Esophagus squamous epithelium (tissue), 5 donors: ENCODE measurements around the gene FBXL20. TPM values are rescaled to one million over a fixed set of nuclear protein-coding genes. Genes with fewer than 3 reads are reported as not detected.

ENCODE experiments used
- DNase-seq: peaks from one replicate; lab custom pipeline; 2025; lab: John Stamatoyannopoulos, UW
- H3K27ac ChIP-seq, 4 donors: fragments of 200-600 bp; sonication (generic); one replicate each; pipeline ENCODE4 v1.5.1; 2016 to 2019; ENCODE audit warnings: mild to moderate bottlenecking in 1 of 4
- H3K27me3 ChIP-seq, 4 donors: fragments of 200-600 bp; sonication (generic); 1 replicate in 3 of 4; 2 replicates in 1 of 4; pipeline versions ENCODE4 v1.5.1 to v1.6.0; 2017 to 2021; ENCODE audit warnings: antibody characterized with exemption in 1 of 4
- H3K36me3 ChIP-seq, 3 donors: fragments of 200-600 bp; sonication (generic); one replicate each; pipeline ENCODE4 v1.5.1; 2016 to 2019
- H3K4me1 ChIP-seq, 3 donors: fragments of 200-600 bp; sonication (generic); one replicate each; pipeline ENCODE4 v1.5.1; 2017 to 2019
- H3K4me3 ChIP-seq, 4 donors: fragments of 200-600 bp; sonication (generic); 1 replicate in 3 of 4; 2 replicates in 1 of 4; pipeline ENCODE4 v1.5.1; 2016 to 2019; ENCODE audit warnings: mild to moderate bottlenecking in 2 of 4, moderate library complexity in 1 of 4
- H3K9me3 ChIP-seq, 3 donors: fragments of 200-600 bp; sonication (generic); one replicate each; pipeline ENCODE4 v1.5.1; 2016 to 2019
- POLR2A ChIP-seq, 4 donors: fragments of 450-650 bp; IDR thresholded peaks; one replicate each; pipeline ENCODE4 v1.6.1; 2017; ENCODE audit warnings: antibody characterized with exemption in 4 of 4, mild to moderate bottlenecking in 4 of 4, moderate library complexity in 3 of 4
- WGBS, 2 donors: methylation state at CpG; one replicate each; pipeline ENCODE4 v1.1.5; 2018; 5-methylcytosine and 5-hydroxymethylcytosine counted together
- intact Hi-C: fragments of 100-400 bp; cut with DNase I; formaldehyde crosslinking; loops from one replicate; pipeline ENCODE4 v1.15.0; 2022
- total RNA-seq, 4 donors: library from RNA; depleted of rRNA; stranded (reverse); fragments of >200 nt; gene quantifications; one replicate each; pipeline ENCODE4 v1.1.0, GENCODE V29; 2016
- TF ChIP-seq, protein P1 (sequence below), 6 experiments: fragments of 450-650 bp in 4 of 6; fragments of 200-600 bp in 2 of 6; sonication (generic) in 2 of 6; IDR thresholded peaks; one replicate each; pipeline ENCODE4 v1.5.1; 2016 to 2019; ENCODE audit warnings: antibody characterized with exemption in 6 of 6, mild to moderate bottlenecking in 4 of 6, moderate library complexity in 4 of 6
- donor health status: DM: yes; HTN: yes; CAD: no.

Gene FBXL20
- total RNA-seq, 4 donors from 2014 or later = 5.0 to 10.3 (median 6.8) TPM

DNA sequence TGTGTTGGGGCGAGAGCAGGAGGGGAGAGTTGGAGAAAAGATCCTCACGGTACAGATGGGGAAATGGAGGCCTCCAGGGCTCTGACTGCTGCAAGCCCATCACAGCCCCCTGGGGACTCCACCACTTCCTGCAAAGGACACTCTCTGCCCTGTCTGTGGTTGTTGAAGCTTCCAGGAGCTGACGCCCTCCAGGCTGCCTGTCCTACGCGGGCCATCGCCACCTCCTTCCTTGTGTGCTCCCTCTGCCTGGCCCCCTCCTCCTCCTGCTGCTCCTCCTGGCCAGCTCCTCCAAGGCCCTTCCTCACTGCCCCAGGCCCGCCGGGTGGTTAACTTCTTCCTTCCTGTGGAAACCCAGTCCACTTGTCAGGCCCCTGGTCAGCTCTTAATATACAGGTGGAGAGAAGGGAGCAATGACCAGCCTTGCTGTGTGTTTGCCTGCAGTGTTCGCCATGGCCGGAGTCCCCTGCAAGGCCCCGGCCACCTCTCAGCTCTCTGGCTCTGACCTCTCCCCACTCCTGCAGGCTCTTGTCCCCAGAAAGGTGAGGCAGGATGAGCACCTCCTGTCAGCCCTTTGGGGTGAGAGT is 157.3 kb downstream of the FBXL20 start:
- Histone ChIP-seq H3K4me3 (no peak overlapping the region), H3K27me3 (peaks cover 0 to 30% (median 0%) of the 10 kb centered on the region in 4 donors), H3K9me3 (no peaks in the 10 kb centered on the region), H3K36me3 (no peaks in the 10 kb centered on the region), H3K27ac (no peak overlapping the region), H3K4me1 (peaks cover 0 to 15% (median 0%) of the 10 kb centered on the region in 3 donors)
- no peak for DNase-seq
- TF ChIP-seq, protein P1, sequence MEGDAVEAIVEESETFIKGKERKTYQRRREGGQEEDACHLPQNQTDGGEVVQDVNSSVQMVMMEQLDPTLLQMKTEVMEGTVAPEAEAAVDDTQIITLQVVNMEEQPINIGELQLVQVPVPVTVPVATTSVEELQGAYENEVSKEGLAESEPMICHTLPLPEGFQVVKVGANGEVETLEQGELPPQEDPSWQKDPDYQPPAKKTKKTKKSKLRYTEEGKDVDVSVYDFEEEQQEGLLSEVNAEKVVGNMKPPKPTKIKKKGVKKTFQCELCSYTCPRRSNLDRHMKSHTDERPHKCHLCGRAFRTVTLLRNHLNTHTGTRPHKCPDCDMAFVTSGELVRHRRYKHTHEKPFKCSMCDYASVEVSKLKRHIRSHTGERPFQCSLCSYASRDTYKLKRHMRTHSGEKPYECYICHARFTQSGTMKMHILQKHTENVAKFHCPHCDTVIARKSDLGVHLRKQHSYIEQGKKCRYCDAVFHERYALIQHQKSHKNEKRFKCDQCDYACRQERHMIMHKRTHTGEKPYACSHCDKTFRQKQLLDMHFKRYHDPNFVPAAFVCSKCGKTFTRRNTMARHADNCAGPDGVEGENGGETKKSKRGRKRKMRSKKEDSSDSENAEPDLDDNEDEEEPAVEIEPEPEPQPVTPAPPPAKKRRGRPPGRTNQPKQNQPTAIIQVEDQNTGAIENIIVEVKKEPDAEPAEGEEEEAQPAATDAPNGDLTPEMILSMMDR (IDR thresholded peaks at IDR 0.05) = no peak
- WGBS, 2 donors = 20 to 21% methylated on average over 5 to 6 of the region's 11 CpGs
- intact Hi-C loops = no loop called here

DNA sequence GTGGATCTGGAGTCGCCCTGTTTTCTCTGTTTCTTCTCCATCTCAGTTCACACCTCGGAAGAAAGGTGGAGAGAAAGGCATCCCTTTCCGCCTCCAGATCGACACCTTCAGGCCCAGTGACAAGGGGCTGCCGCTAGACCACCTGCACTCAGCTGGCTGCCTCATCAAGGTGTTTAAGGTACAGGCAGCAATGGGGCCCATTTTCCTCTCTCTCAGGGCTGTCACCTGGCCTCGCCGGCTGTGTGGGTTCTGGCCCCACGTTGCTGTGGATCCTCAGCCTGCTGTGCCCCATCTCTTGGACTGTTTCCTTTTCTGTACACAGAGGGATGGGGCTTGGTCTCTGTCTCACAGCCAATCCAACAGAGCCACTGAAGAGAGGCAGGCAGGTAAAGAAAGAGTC is 158.3 kb downstream of the FBXL20 start:
- no peak for TF ChIP-seq POLR2A (IDR thresholded peaks at IDR 0.05)
- TF ChIP-seq, protein P1 (IDR thresholded peaks at IDR 0.05) = no peak

DNA sequence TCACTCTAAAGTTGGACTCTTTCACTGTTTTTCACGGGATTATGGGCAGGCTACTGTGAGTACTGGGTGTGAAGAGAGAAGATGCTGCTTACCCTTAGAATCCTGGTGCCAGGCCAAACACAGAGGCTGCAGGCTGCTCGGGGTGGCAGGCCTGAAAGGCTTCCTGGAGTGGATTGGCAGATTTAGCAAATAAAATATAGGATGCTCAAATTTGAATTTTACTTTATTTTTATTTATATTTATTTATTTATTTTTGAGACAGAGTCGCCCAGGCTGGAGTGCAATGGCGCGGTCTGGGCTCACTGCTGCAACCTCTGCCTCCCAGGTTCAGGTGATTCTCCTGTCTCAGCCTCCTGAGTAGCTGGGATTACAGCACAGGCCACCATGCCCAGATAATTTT is 160.8 kb downstream of the FBXL20 start:
- no peaks in the 10 kb centered on the region for H3K9me3 ChIP-seq
- no peak overlapping the region for H3K4me3 ChIP-seq
- H3K4me1 ChIP-seq = peaks cover 0 to 25% (median 0%) of the 10 kb centered on the region in 3 donors
- H3K36me3 ChIP-seq = no peaks in the 10 kb centered on the region
- TF ChIP-seq, protein P1 (IDR thresholded peaks at IDR 0.05) = no peak
- TF ChIP-seq POLR2A (IDR thresholded peaks at IDR 0.05) = no peak
- intact Hi-C loops = no loop called here
- H3K27ac ChIP-seq = no peak overlapping the region
- peaks cover 0 to 62% (median 0%) of the 10 kb centered on the region in 4 donors for H3K27me3 ChIP-seq
- 85 to 95% methylated on average over 4 to 5 of the region's 5 CpGs for WGBS, 2 donors
- no peak for DNase-seq

More for the DNA sequence above, 158.3 kb downstream of the FBXL20 start:
- Histone ChIP-seq H3K4me3 (no peak overlapping the region), H3K4me1 (peaks cover 0 to 21% (median 0%) of the 10 kb centered on the region in 3 donors), H3K36me3 (no peaks in the 10 kb centered on the region), H3K27me3 (peaks cover 0 to 39% (median 0%) of the 10 kb centered on the region in 4 donors), H3K27ac (no peak overlapping the region), H3K9me3 (no peaks in the 10 kb centered on the region)
- intact Hi-C loops = no loop called here
- DNase-seq = no peak
- 60 to 79% methylated on average over 2 to 5 of the region's 8 CpGs for WGBS, 2 donors

DNA sequence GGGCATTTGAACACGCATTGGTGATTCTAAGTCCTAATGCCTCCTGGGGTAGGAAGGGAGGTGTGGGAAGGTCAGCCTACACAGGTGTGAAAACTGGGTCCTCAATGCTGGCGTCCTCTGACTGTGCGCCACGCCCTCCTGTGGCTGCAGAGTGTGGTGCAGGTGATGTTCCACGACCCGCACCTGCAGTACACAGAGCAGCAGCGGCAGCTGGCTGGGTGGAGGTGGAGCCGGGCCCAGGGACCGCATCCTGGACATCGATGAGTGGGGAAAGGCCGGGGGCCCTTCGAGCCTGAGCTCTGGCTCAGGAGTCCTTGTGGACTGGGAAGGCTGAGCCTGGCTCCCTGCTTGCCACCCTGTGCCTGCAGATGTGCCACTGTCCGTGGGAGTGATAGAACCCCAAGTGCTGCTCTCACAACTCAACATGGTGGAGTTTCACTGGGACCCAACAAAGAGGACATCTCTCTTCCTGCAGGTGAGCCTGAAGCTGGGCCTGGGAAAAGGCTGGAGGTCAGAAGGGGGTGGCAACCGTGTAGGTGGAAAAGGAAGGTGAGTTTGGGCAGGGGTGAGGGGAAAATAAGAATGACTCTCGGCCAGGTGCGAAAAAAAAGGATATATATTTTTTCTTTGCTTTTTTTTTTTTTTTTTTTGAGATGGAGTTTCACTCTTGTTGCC is 161.6 kb downstream of the FBXL20 start:
- intact Hi-C loops = no loop called here
- Histone ChIP-seq H3K27ac (no peak overlapping the region), H3K4me3 (no peak overlapping the region), H3K9me3 (no peaks in the 10 kb centered on the region), H3K27me3 (peaks cover 0 to 71% (median 0%) of the 10 kb centered on the region in 4 donors), H3K36me3 (no peaks in the 10 kb centered on the region), H3K4me1 (peaks cover 0 to 19% (median 0%) of the 10 kb centered on the region in 3 donors)
- 31 to 32% methylated on average over 7 to 10 of the region's 16 CpGs for WGBS, 2 donors
- TF ChIP-seq, protein P1 (IDR thresholded peaks at IDR 0.05) = peak; percentile 44 to 73 (median 62)
- TF ChIP-seq POLR2A (IDR thresholded peaks at IDR 0.05) = no peak
- DNase-seq = no peak

DNA sequence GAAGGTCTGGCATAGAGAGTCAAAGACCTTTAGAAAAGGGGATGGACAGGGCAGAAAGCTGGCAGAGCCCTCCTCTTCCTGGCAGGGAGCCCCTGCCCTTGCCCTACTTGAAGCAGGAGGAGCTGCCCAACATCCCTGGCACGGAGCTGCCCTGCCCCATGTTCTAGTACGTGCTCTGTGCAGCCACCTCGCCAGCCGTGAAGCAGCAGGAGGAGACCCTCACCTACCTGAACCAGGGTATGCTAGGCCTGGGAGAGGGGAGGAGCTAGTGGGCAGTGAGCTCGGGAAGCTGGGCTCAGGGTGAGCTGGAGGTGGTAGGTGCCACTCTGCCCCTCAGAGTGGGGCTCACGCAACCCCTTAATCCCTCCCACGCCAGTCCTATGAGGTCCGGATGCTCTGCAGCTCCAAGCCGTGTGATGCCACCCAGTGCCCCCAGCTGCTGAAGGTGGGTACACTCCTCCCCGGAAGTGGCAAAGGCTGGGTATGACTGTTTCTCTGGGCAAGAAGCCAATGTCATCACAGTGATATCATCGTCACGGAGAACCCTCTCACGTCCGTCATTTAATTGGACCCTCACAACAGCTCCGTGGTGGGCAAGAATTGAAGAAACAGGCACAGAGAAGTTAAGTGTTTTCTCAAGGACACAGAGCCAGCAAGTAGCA is 163.0 kb downstream of the FBXL20 start:
- H3K27me3 ChIP-seq = peaks cover 0 to 72% (median 0%) of the 10 kb centered on the region in 4 donors
- no peaks in the 10 kb centered on the region for H3K9me3 ChIP-seq
- 28 to 46% methylated on average over 7 to 14 of the region's 15 CpGs for WGBS, 2 donors
- no peak for DNase-seq
- TF ChIP-seq, protein P1 (IDR thresholded peaks at IDR 0.05) = no peak
- no peak for TF ChIP-seq POLR2A (IDR thresholded peaks at IDR 0.05)
- H3K4me3 ChIP-seq = no peak overlapping the region
- no peak overlapping the region for H3K27ac ChIP-seq
- no peaks in the 10 kb centered on the region for H3K36me3 ChIP-seq
- intact Hi-C loops = no loop called here
- peaks cover 0 to 13% (median 0%) of the 10 kb centered on the region in 3 donors for H3K4me1 ChIP-seq
